Measurements from ENCODE around the gene SPRTN. TPM values are rescaled to one million over a fixed set of nuclear protein-coding genes. Genes with fewer than 3 reads are reported as not detected.

The SPRTN gene
- total RNA-seq, 1 donor from 2014 or later = 15.0 TPM

- no peak for TF ChIP-seq CTCF (IDR thresholded peaks at IDR 0.05)
- H3K4me3 Mint-ChIP-seq (ENCODE audit: unreplicated experiment) = no peak overlapping the region
- H3K9me3 Mint-ChIP-seq (ENCODE audit: low read depth) = no peaks in the 10 kb centered on the region
- H3K36me3 Mint-ChIP-seq (ENCODE audit: low read depth) = peaks cover 9% of the 10 kb centered on the region
- H3K4me1 Mint-ChIP-seq (ENCODE audit: low read depth) = peaks cover 9% of the 10 kb centered on the region
- DNase-seq (ENCODE audit: low spot score) = no peak
- H3K27me3 Mint-ChIP-seq (ENCODE audit: low read depth) = no peaks in the 10 kb centered on the region
- H3K27ac Mint-ChIP-seq (ENCODE audit: unreplicated experiment) = no peak overlapping the region
These were observed 24.2 kb downstream of the SPRTN start for GRCh38 chr1:231362325-231362724.

- Mint-ChIP-seq H3K27ac (ENCODE audit: unreplicated experiment) (no peak overlapping the region), H3K4me3 (ENCODE audit: unreplicated experiment) (no peak overlapping the region), H3K36me3 (ENCODE audit: low read depth) (peaks cover 12% of the 10 kb centered on the region), H3K4me1 (ENCODE audit: low read depth) (no peaks in the 10 kb centered on the region), H3K9me3 (ENCODE audit: low read depth) (no peaks in the 10 kb centered on the region), H3K27me3 (ENCODE audit: low read depth) (no peaks in the 10 kb centered on the region)
- no peak for DNase-seq (ENCODE audit: low spot score)
- no peak for TF ChIP-seq CTCF (IDR thresholded peaks at IDR 0.05)
These were observed 25.5 kb downstream of the SPRTN start for GRCh38 chr1:231363624-231364023.

GRCh38 chr1:231364192-231364591 lies 26.1 kb downstream of the SPRTN start:
- Mint-ChIP-seq H3K36me3 (ENCODE audit: low read depth) (peaks cover 14% of the 10 kb centered on the region), H3K9me3 (ENCODE audit: low read depth) (no peaks in the 10 kb centered on the region), H3K27ac (ENCODE audit: unreplicated experiment) (no peak overlapping the region), H3K4me3 (ENCODE audit: unreplicated experiment) (no peak overlapping the region), H3K27me3 (ENCODE audit: low read depth) (no peaks in the 10 kb centered on the region), H3K4me1 (ENCODE audit: low read depth) (no peaks in the 10 kb centered on the region)
- DNase-seq (ENCODE audit: low spot score) = no peak
- no peak for TF ChIP-seq CTCF (IDR thresholded peaks at IDR 0.05)

- DNase-seq (ENCODE audit: low spot score) = no peak
- peak; percentile 30 for TF ChIP-seq CTCF (IDR thresholded peaks at IDR 0.05)
- H3K9me3 Mint-ChIP-seq (ENCODE audit: low read depth) = no peaks in the 10 kb centered on the region
These were observed 31.2 kb downstream of the SPRTN start for GRCh38 chr1:231369282-231369681.

GRCh38 chr1:231372501-231372900 lies 34.4 kb downstream of the SPRTN start:
- H3K27me3 Mint-ChIP-seq (ENCODE audit: low read depth) = no peaks in the 10 kb centered on the region
- no peak overlapping the region for H3K27ac Mint-ChIP-seq (ENCODE audit: unreplicated experiment)
- H3K36me3 Mint-ChIP-seq (ENCODE audit: low read depth) = peaks cover 8% of the 10 kb centered on the region
- no peak overlapping the region for H3K4me3 Mint-ChIP-seq (ENCODE audit: unreplicated experiment)
- TF ChIP-seq CTCF (IDR thresholded peaks at IDR 0.05) = no peak
- peaks cover 9% of the 10 kb centered on the region for H3K4me1 Mint-ChIP-seq (ENCODE audit: low read depth)
- no peak for DNase-seq (ENCODE audit: low spot score)
- no peaks in the 10 kb centered on the region for H3K9me3 Mint-ChIP-seq (ENCODE audit: low read depth)

More at GRCh38 chr1:231369282-231369681, 31.2 kb downstream of the SPRTN start:
- Mint-ChIP-seq H3K4me3 (ENCODE audit: unreplicated experiment) (no peak overlapping the region), H3K4me1 (ENCODE audit: low read depth) (no peaks in the 10 kb centered on the region), H3K36me3 (ENCODE audit: low read depth) (peaks cover 12% of the 10 kb centered on the region), H3K27me3 (ENCODE audit: low read depth) (no peaks in the 10 kb centered on the region), H3K27ac (ENCODE audit: unreplicated experiment) (no peak overlapping the region)
